ENCODE data around the gene ZNF787.
A peak's percentile ranks its signal among the peaks of the same experiment; 100 is the strongest.

Gene ZNF787

GRCh38 chr19:56085571-56086275 lies 35.4 kb downstream of the ZNF787 start:
- no peak for DNase-seq

- no peak for DNase-seq
Observed at GRCh38 chr19:56084835-56085536, 36.1 kb downstream of the ZNF787 start.

- no peak for DNase-seq
Observed at GRCh38 chr19:56083668-56084067, 37.4 kb downstream of the ZNF787 start.

- DNase-seq, result peak; percentile 76
Observed at GRCh38 chr19:56080669-56081401, 40.3 kb downstream of the ZNF787 start.

GRCh38 chr19:56079609-56080008 lies 41.5 kb downstream of the ZNF787 start:
- no peak for DNase-seq

- DNase-seq, result peak; percentile 45
Observed at GRCh38 chr19:56076498-56076897, 44.6 kb downstream of the ZNF787 start.

- DNase-seq, result no peak
Observed at GRCh38 chr19:56071151-56071550, 49.9 kb downstream of the ZNF787 start.

GRCh38 chr19:56069642-56070041 lies 51.5 kb downstream of the ZNF787 start:
- DNase-seq, result no peak

- peak; percentile 67 for DNase-seq
Observed at GRCh38 chr19:56066152-56067023, 54.7 kb downstream of the ZNF787 start.

GRCh38 chr19:56053596-56053995 lies 67.5 kb downstream of the ZNF787 start:
- no peak for DNase-seq
